Osteoblast (primary cell): ENCODE results near the gene C17orf114.

ENCODE experiments used
- DNase-seq: peaks from one replicate; pipeline ENCODE4 v3.0.0; 2011; ENCODE audit warnings: low spot score, mixed read lengths; ENCODE audit not compliant: insufficient read length; ENCODE audit errors: missing footprints
- H2AFZ ChIP-seq: 2 replicates; pipeline ENCODE4 v1.6.0; 2011; ENCODE audit warnings: mild to moderate bottlenecking, low read length
- H3K27ac ChIP-seq: 2 replicates; pipeline ENCODE4 v1.5.1; 2011; ENCODE audit warnings: mild to moderate bottlenecking, low read depth, low read length, moderate library complexity
- H3K27me3 ChIP-seq: 2 replicates; pipeline ENCODE4 v1.6.0; 2012; ENCODE audit warnings: mild to moderate bottlenecking, control low read depth, inconsistent platforms, low read length, moderate library complexity; ENCODE audit not compliant: insufficient read depth
- H3K36me3 ChIP-seq: 2 replicates; pipeline ENCODE4 v1.5.1; 2011; ENCODE audit warnings: mild to moderate bottlenecking, low read length, control low read depth, moderate library complexity; ENCODE audit not compliant: insufficient read depth
- H3K4me1 ChIP-seq: 2 replicates; pipeline ENCODE4 v1.5.1; 2011; ENCODE audit warnings: mild to moderate bottlenecking, low read length, control low read depth, moderate library complexity; ENCODE audit not compliant: insufficient read depth
- H3K4me2 ChIP-seq: 2 replicates; pipeline ENCODE4 v1.6.0; 2011; ENCODE audit warnings: mild to moderate bottlenecking, low read length; ENCODE audit not compliant: insufficient read depth
- H3K4me3 ChIP-seq: fragments of 200-600 bp; sonication (generic); 3 replicates; pipeline ENCODE4 v1.5.1; 2012; ENCODE audit warnings: mild to moderate bottlenecking, low read length, inconsistent platforms; ENCODE audit not compliant: insufficient read depth
- H3K79me2 ChIP-seq: 2 replicates; pipeline ENCODE4 v1.6.0; 2012; ENCODE audit warnings: mild to moderate bottlenecking, low read length, control low read depth, inconsistent platforms; ENCODE audit not compliant: insufficient read depth
- H3K9me3 ChIP-seq: 2 replicates; pipeline ENCODE4 v1.5.1; 2011; ENCODE audit warnings: low read depth, low read length, control low read depth
- H4K20me1 ChIP-seq: 2 replicates; pipeline ENCODE4 v1.6.0; 2012; ENCODE audit warnings: mild to moderate bottlenecking, low read length, control low read depth; ENCODE audit not compliant: insufficient read depth
- CTCF ChIP-seq: IDR thresholded peaks from 2 replicates; pipeline ENCODE4 v1.5.1; 2011; ENCODE audit warnings: mild to moderate bottlenecking, low read depth, low read length, moderate library complexity; ENCODE audit errors: extremely low read depth

C17orf114 gene

DNA sequence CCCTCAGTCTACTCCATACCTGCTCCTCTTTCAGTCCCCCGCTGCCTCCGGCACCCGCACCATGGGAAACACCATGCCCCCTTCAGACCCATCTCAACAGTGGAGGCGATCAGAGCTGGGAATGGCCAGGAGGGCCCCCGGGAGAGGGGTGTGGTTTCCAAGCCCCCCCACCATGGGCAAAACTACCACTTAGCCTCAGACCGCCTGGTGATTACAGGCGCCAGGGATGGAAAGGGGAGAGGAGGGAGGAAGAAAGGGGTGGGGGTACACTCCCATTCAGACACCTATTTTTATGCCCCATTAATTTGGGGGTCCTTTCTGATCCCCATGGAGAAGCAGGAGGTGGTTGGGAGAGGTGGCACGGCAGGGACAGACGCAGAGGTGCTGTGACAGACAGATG is at the start of gene C17orf114:
C17orf114 (minus strand) TSS at position 101 of the 400 bp plus-strand sequence.
- no peak for TF ChIP-seq CTCF
- H2AFZ ChIP-seq = no peak within 1 kb of the TSS
- peaks cover 9% of the 10 kb centered on the region for H3K79me2 ChIP-seq

DNA sequence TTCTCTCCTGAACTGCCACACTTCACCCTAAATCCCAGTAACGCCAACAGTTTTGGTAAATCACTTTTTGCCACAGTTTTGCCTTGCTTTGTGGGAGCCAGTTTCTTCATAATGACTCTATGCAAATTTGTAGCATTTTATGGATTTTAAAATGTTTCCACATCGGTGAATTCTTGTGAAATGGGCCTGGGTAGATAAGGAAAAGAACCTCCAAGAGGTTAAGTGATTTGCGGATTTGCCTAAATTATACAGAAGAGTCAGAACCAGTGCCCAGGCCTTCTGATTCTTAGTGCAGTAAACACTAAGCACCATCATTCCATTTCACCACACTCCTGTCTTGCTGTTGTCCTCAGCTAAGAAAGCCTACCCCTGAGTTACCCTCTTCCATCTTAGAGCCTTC is 49.0 kb upstream of the C17orf114 start:
- Histone ChIP-seq H3K79me2 (peaks cover 61% of the 10 kb centered on the region), H3K36me3 (no peaks in the 10 kb centered on the region), H4K20me1 (peaks cover 60% of the 10 kb centered on the region), H2AFZ (no peak overlapping the region), H3K4me2 (no peak overlapping the region), H3K4me1 (peaks cover 9% of the 10 kb centered on the region), H3K27me3 (no peaks in the 10 kb centered on the region), H3K27ac (no peak overlapping the region), H3K9me3 (no peaks in the 10 kb centered on the region), H3K4me3 (no peak overlapping the region)
- peak; percentile 36 for DNase-seq
- TF ChIP-seq CTCF = no peak

More for the DNA sequence above, at the start of gene C17orf114:
- peaks cover 2% of the 10 kb centered on the region for H4K20me1 ChIP-seq
- H3K36me3 ChIP-seq = peaks cover 18% of the 10 kb centered on the region
- no peak within 1 kb of the TSS for H3K27ac ChIP-seq
- H3K27me3 ChIP-seq = no peaks in the 10 kb centered on the region
- H3K9me3 ChIP-seq = no peaks in the 10 kb centered on the region
- peak; percentile 46 for DNase-seq
- H3K4me1 ChIP-seq = peaks cover 6% of the 10 kb centered on the region
- H3K4me2 ChIP-seq = no peak within 1 kb of the TSS
- H3K4me3 ChIP-seq = no peak within 1 kb of the TSS

GRCh38 chr17:4850246-4850645 is 48.1 kb upstream of the C17orf114 start:
- H3K4me3 ChIP-seq = no peak overlapping the region
- no peaks in the 10 kb centered on the region for H3K9me3 ChIP-seq
- peaks cover 66% of the 10 kb centered on the region for H4K20me1 ChIP-seq
- H3K79me2 ChIP-seq = peaks cover 63% of the 10 kb centered on the region
- no peak for TF ChIP-seq CTCF
- H3K4me1 ChIP-seq = peaks cover 9% of the 10 kb centered on the region
- no peaks in the 10 kb centered on the region for H3K36me3 ChIP-seq
- no peak overlapping the region for H3K4me2 ChIP-seq
- no peaks in the 10 kb centered on the region for H3K27me3 ChIP-seq
- DNase-seq = no peak
- no peak overlapping the region for H2AFZ ChIP-seq
- no peak overlapping the region for H3K27ac ChIP-seq

DNA sequence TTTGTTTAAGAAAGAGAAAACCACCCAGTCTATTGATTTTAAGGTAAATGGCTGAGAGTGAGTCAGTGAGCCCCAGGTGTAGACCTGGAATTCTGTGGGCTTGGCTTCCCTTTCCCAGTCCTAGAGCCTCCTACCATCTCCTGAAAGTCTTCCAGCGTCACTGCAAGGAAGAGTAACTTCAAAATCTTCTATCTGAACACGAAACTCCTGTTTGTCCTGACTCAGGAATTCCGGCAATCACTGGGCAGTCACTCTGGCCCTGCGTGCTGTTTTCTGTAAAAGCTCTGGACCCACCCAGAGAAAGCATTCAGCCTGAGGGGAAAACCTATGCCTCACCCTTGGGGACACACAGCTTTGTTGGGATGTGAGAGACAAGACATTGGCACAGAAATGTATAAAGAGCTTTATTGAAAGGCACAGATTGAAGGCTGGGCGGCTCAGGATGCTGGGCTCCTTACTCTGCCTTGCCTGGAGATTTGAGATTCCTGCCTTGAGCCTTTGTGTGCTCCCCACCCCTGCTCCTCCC is 46.9 kb upstream of the C17orf114 start:
- Histone ChIP-seq H3K27ac (no peak overlapping the region), H3K4me2 (no peak overlapping the region)

More for the DNA sequence above, 46.9 kb upstream of the C17orf114 start:
- no peak for TF ChIP-seq CTCF
- peaks cover 9% of the 10 kb centered on the region for H3K4me1 ChIP-seq
- H2AFZ ChIP-seq = no peak overlapping the region
- peaks cover 73% of the 10 kb centered on the region for H3K79me2 ChIP-seq
- peaks cover 70% of the 10 kb centered on the region for H4K20me1 ChIP-seq
- DNase-seq = peak; percentile 88
- no peak overlapping the region for H3K4me3 ChIP-seq
- no peaks in the 10 kb centered on the region for H3K27me3 ChIP-seq
- no peaks in the 10 kb centered on the region for H3K9me3 ChIP-seq
- no peaks in the 10 kb centered on the region for H3K36me3 ChIP-seq
